H1 (cell line): ENCODE results near the gene ADK. TPM values are rescaled to one million over a fixed set of nuclear protein-coding genes. Genes with fewer than 3 reads are reported as not detected.
A peak's percentile ranks its signal among the peaks of the same experiment; 100 is the strongest.

Experiments used
- CTCF ChIA-PET: fragments of 300-600 bp; sonication (Branson Sonifier 250); formaldehyde crosslinking; loops from one replicate; lab custom pipeline; 2021; ENCODE audit not compliant: partially characterized antibody; lab: Charles Lee
- POLR2A ChIA-PET: fragments of 300-600 bp; sonication (Branson Sonifier 250); formaldehyde crosslinking; loops from one replicate; lab custom pipeline; 2021; ENCODE audit warnings: inconsistent platforms; ENCODE audit not compliant: partially characterized antibody; lab: Charles Lee
- DNase-seq, 2 experiments: peaks; one replicate each; pipeline versions ENCODE4 v3.0.0 to v3.0.0-alpha.2; 2010 to 2022; ENCODE audit warnings: low spot score in 2 of 2, low read depth in 1 of 2, mixed read lengths in 1 of 2
- FAIRE-seq: peaks from 2 replicates; lab custom pipeline; 2011; peaks lifted over from hg19 to GRCh38; lab: Jason Lieb, UNC
- H2AFZ ChIP-seq: 2 replicates; pipeline ENCODE4 v1.8.1; 2012; ENCODE audit warnings: low read length, inconsistent platforms
- H2AK5ac ChIP-seq: 2 replicates; pipeline ENCODE4 v1.6.1; 2013; ENCODE audit warnings: low read depth, low read length
- H2BK120ac ChIP-seq: replicated peaks from 2 replicates; pipeline ENCODE3; 2013; ENCODE audit warnings: low read depth, low read length, inconsistent platforms
- H2BK12ac ChIP-seq: 2 replicates; pipeline ENCODE4 v1.6.1; 2013; ENCODE audit warnings: low read depth, low read length
- H2BK15ac ChIP-seq: 2 replicates; pipeline ENCODE4 v1.6.1; 2013; ENCODE audit warnings: low read length
- H2BK20ac ChIP-seq: 2 replicates; pipeline ENCODE4 v1.6.1; 2013; ENCODE audit warnings: low read length
- H2BK5ac ChIP-seq: 2 replicates; pipeline ENCODE4 v1.6.1; 2013; ENCODE audit warnings: low read depth, low read length
- H3K14ac ChIP-seq: 2 replicates; pipeline ENCODE4 v1.6.1; 2013; ENCODE audit warnings: inconsistent platforms; ENCODE audit not compliant: insufficient read length
- H3K18ac ChIP-seq: 2 replicates; pipeline ENCODE4 v1.6.1; 2013; ENCODE audit warnings: low read length; ENCODE audit errors: extremely low read depth
- H3K23ac ChIP-seq: 2 replicates; pipeline ENCODE4 v1.6.1; 2013; ENCODE audit warnings: inconsistent platforms; ENCODE audit not compliant: insufficient read length
- H3K23me2 ChIP-seq: 2 replicates; pipeline ENCODE4 v1.6.1; 2013; ENCODE audit warnings: low read depth, low read length
- H3K27ac ChIP-seq: 2 replicates; pipeline ENCODE4 v1.6.1; 2011; ENCODE audit warnings: low read depth, low read length, inconsistent platforms
- H3K27me3 ChIP-seq, 4 experiments: replicated peaks in 1 of 4; 1 replicate in 1 of 4; 2 replicates in 3 of 4; pipeline versions ENCODE4 v1.6.1 to v1.8.1; 2011 to 2013; ENCODE audit warnings: low read length in 3 of 4, mild to moderate bottlenecking in 3 of 4, inconsistent platforms in 2 of 4, mixed read lengths in 2 of 4, moderate library complexity in 1 of 4; ENCODE audit not compliant: control insufficient read depth in 3 of 4, insufficient read depth in 3 of 4; ENCODE audit errors: extremely low read depth in 1 of 4
- H3K36me3 ChIP-seq, 4 experiments: 2 replicates each; pipeline versions ENCODE4 v1.6.1 to v1.8.1; 2011 to 2013; ENCODE audit warnings: mild to moderate bottlenecking in 4 of 4, low read length in 3 of 4, moderate library complexity in 2 of 4, control low read depth in 1 of 4, inconsistent platforms in 1 of 4; ENCODE audit not compliant: insufficient read depth in 4 of 4, control insufficient read depth in 2 of 4
- H3K4ac ChIP-seq: replicated peaks from 2 replicates; pipeline ENCODE3; 2013; ENCODE audit warnings: low read length, low read depth, mixed read lengths, inconsistent platforms; ENCODE audit not compliant: insufficient read length
- H3K4me1 ChIP-seq, 4 experiments: replicated peaks in 1 of 4; 1 replicate in 1 of 4; 2 replicates in 3 of 4; pipeline versions ENCODE4 v1.6.1 to v1.8.1; 2011 to 2013; ENCODE audit warnings: low read length in 3 of 4, inconsistent platforms in 2 of 4, mixed read lengths in 1 of 4; ENCODE audit not compliant: insufficient read depth in 4 of 4, control insufficient read depth in 3 of 4
- H3K4me2 ChIP-seq, 2 experiments: 2 replicates each; pipeline versions ENCODE4 v1.6.1 to v1.8.1; 2011 to 2013; ENCODE audit warnings: low read depth in 2 of 2, low read length in 2 of 2, control low read depth in 1 of 2, inconsistent platforms in 1 of 2, mild to moderate bottlenecking in 1 of 2; ENCODE audit not compliant: insufficient read depth in 1 of 2
- H3K4me3 ChIP-seq, 4 experiments: fragments of 200-600, 300-600 bp in 1 of 4; sonication (generic), shearing (Covaris generic), sonication (Bioruptor Twin) in 1 of 4; 2 replicates each; pipeline versions ENCODE4 v1.5.1 to v1.8.1; 2011 to 2016; ENCODE audit warnings: low read length in 4 of 4, low read depth in 3 of 4, control low read depth in 2 of 4, inconsistent platforms in 2 of 4, mild to moderate bottlenecking in 2 of 4, mixed read lengths in 1 of 4, moderate library complexity in 1 of 4; ENCODE audit not compliant: insufficient read depth in 2 of 4; ENCODE audit errors: extremely low read depth in 1 of 4
- H3K56ac ChIP-seq: replicated peaks from 2 replicates; pipeline ENCODE3; 2013; ENCODE audit warnings: low read depth, mild to moderate bottlenecking, mixed read lengths, low read length, inconsistent platforms; ENCODE audit not compliant: insufficient read length
- H3K79me1 ChIP-seq: 2 replicates; pipeline ENCODE4 v1.6.1; 2013; ENCODE audit warnings: low read depth, low read length, control low read depth
- H3K79me2 ChIP-seq, 2 experiments: 2 replicates each; pipeline versions ENCODE4 v1.6.1 to v1.8.1; 2012 to 2013; ENCODE audit warnings: low read length in 2 of 2, mild to moderate bottlenecking in 2 of 2, inconsistent platforms in 1 of 2; ENCODE audit not compliant: insufficient read depth in 2 of 2, control insufficient read depth in 1 of 2
- H3K9ac ChIP-seq, 4 experiments: replicated peaks in 1 of 4; 1 replicate in 1 of 4; 2 replicates in 3 of 4; pipeline versions ENCODE4 v1.6.1 to v1.8.1; 2011 to 2013; ENCODE audit warnings: low read depth in 3 of 4, low read length in 3 of 4, control low read depth in 2 of 4, mild to moderate bottlenecking in 2 of 4, moderate library complexity in 2 of 4, inconsistent platforms in 1 of 4; ENCODE audit errors: extremely low read depth in 1 of 4
- H3K9me3 ChIP-seq, 2 experiments: 2 replicates each; pipeline versions ENCODE4 v1.6.1 to v1.8.1; 2012 to 2013; ENCODE audit warnings: mild to moderate bottlenecking in 2 of 2, moderate library complexity in 2 of 2, control low read depth in 1 of 2, inconsistent platforms in 1 of 2, low read depth in 1 of 2, low read length in 1 of 2, mixed read lengths in 1 of 2; ENCODE audit not compliant: insufficient read depth in 2 of 2
- H4K20me1 ChIP-seq, 2 experiments: replicated peaks in 1 of 2; 2 replicates each; pipeline versions ENCODE3 to v1.8.1; 2011 to 2013; ENCODE audit warnings: inconsistent platforms in 2 of 2, low read length in 2 of 2, mild to moderate bottlenecking in 1 of 2; ENCODE audit not compliant: insufficient read depth in 2 of 2, control insufficient read depth in 1 of 2
- H4K5ac ChIP-seq: 2 replicates; pipeline ENCODE4 v1.6.1; 2013; ENCODE audit warnings: low read length, low read depth, mixed read lengths, inconsistent platforms; ENCODE audit not compliant: insufficient read length
- H4K8ac ChIP-seq: 2 replicates; pipeline ENCODE4 v1.8.0; 2013; ENCODE audit warnings: mild to moderate bottlenecking, moderate library complexity, low read length, inconsistent platforms; ENCODE audit not compliant: insufficient read depth; ENCODE audit errors: extremely low read depth
- H4K91ac ChIP-seq: replicated peaks from 2 replicates; pipeline ENCODE3; 2013; ENCODE audit warnings: low read length, mixed read lengths, inconsistent platforms; ENCODE audit not compliant: insufficient read length
- CREB1 ChIP-seq: IDR thresholded peaks from 2 replicates; pipeline ENCODE4 v1.6.1; 2012; ENCODE audit warnings: inconsistent platforms
- E2F6 ChIP-seq: IDR thresholded peaks from 2 replicates; pipeline ENCODE4 v1.6.1; 2012; ENCODE audit warnings: inconsistent platforms
- KDM1A ChIP-seq: fragments of 200-600, 300-600 bp; sonication (generic); IDR thresholded peaks from 2 replicates; pipeline ENCODE4 v1.7.1; 2016; ENCODE audit warnings: mild to moderate bottlenecking, low read length, borderline replicate concordance
- MAFK ChIP-seq: IDR thresholded peaks from 2 replicates; pipeline ENCODE4 v1.6.1; 2012; ENCODE audit warnings: low read depth, mild to moderate bottlenecking, improper control_type of control experiment, low read length
- POLR2AphosphoS5 ChIP-seq: IDR thresholded peaks from 2 replicates; pipeline ENCODE4 v1.6.1; 2011; ENCODE audit warnings: low read depth, low read length
- SIX5 ChIP-seq: IDR thresholded peaks from 2 replicates; pipeline ENCODE4 v1.6.1; 2011; ENCODE audit warnings: mild to moderate bottlenecking, low read depth, low read length
- SP4 ChIP-seq: IDR thresholded peaks from 2 replicates; pipeline ENCODE4 v1.6.1; 2012; ENCODE audit warnings: low read length, inconsistent platforms
- TAF1 ChIP-seq: IDR thresholded peaks from 2 replicates; pipeline ENCODE4 v1.6.1; 2011; ENCODE audit warnings: mild to moderate bottlenecking, low read depth, low read length
- ZNF274 ChIP-seq: IDR thresholded peaks from 2 replicates; pipeline ENCODE4 v1.7.0; 2012; ENCODE audit warnings: low read length, borderline replicate concordance; ENCODE audit errors: extremely low read depth
- WGBS, 2 experiments: shearing (Covaris generic) in 1 of 2; methylation state at CpG; one replicate each; pipeline versions ENCODE4 v1.1.6 to v1.1.7; 2013 to 2015; ENCODE audit warnings: low lambda C conversion rate in 2 of 2, mixed read lengths in 2 of 2, inconsistent platforms in 1 of 2, low coverage in 1 of 2, missing lambda C conversion rate in 1 of 2; ENCODE audit not compliant: insufficient replicate concordance in 2 of 2, insufficient coverage in 1 of 2, insufficient read length in 1 of 2; ENCODE audit errors: extremely low coverage in 1 of 2, missing lambda C conversion rate in 1 of 2; 5-methylcytosine and 5-hydroxymethylcytosine counted together
- polyA plus RNA-seq, 7 experiments: library from polyadenylated mRNA; depleted of rRNA in 3 of 7; stranded (reverse) in 5 of 7; unstranded in 2 of 7; fragments of >200 nt in 5 of 7; fragments of 200-250 nt in 2 of 7; gene quantifications; 1 replicate in 5 of 7; 2 replicates in 1 of 7; 4 replicates in 1 of 7; pipeline versions ENCODE4 v1.2.1 to v1.2.3, GENCODE V29; 2011 to 2013; ENCODE audit warnings: missing spikeins in 2 of 7, mixed read lengths in 2 of 7
- total RNA-seq: library from RNA; stranded (reverse); fragmentation: NEBNext Ultra II Directional; extraction: Animal tissue kit (Norgen Biotek cat#: 25700); gene quantifications from 2 replicates; pipeline ENCODE4 v1.2.1, GENCODE V29; 2021

ADK gene
- total and polyA plus RNA-seq, 2 of the 8 experiments (the other 6 are each of a cell fraction or from before 2014, with no cell fraction given): 12.3 to 42.4 TPM

- Histone ChIP-seq H3K4ac (no peak overlapping the region), H3K27me3 (no peaks in the 10 kb centered on the region), H3K18ac (no peak overlapping the region), H3K79me2 (peaks cover 0 to 7% of the 10 kb centered on the region in 2 experiments; a peak in 2 of 4 replicates), H3K36me3 (peaks cover 0 to 29% (median 12%) of the 10 kb centered on the region in 4 experiments; a peak in 7 of 8 replicates), H3K4me3 (no peak overlapping the region), H4K5ac (no peak overlapping the region), H2AFZ (no peak overlapping the region), H3K9ac (no peak overlapping the region), H2AK5ac (no peak overlapping the region), H2BK120ac (no peak overlapping the region), H2BK5ac (no peak overlapping the region), H3K4me1 (no peaks in the 10 kb centered on the region), H2BK20ac (no peak overlapping the region), H4K20me1 (peaks cover 1 to 2% of the 10 kb centered on the region in 2 experiments), H3K4me2 (no peak overlapping the region), H3K56ac (no peak overlapping the region), H3K14ac (no peak overlapping the region), H3K23ac (no peak overlapping the region), H2BK12ac (no peak overlapping the region), H2BK15ac (no peak overlapping the region), H3K23me2 (no peaks in the 10 kb centered on the region), H3K27ac (no peak overlapping the region), H4K8ac (peak overlapping the region; percentile 51; the same call in 1 of the 2 replicates), H4K91ac (no peak overlapping the region), H3K9me3 (no peaks in the 10 kb centered on the region), H3K79me1 (peaks cover 2% of the 10 kb centered on the region; the same call in 1 of the 2 replicates)
- no peak for FAIRE-seq
- no peak for DNase-seq
- CTCF ChIA-PET: interaction anchor here (2.0 to 2.4 kb wide), 2 partner anchors 8 to 73 kb away, joined by 6 to 11 read pairs; no protein-coding TSS in a partner anchor
- POLR2A ChIA-PET: interaction anchor here (0.6 to 2.3 kb wide), 3 partner anchors 10 to 38 kb away, joined by 3 to 11 read pairs (median 3); partner anchors contain the start of genes ADK and AP3M1
- 90% methylated on average over 15 of the region's 18 CpGs; no CpG with 5 or more reads in 1 of the 2 experiments for WGBS, 2 experiments
- TF ChIP-seq ZNF274 (no peak), MAFK (no peak), TAF1 (no peak), POLR2AphosphoS5 (no peak), CREB1 (no peak), SP4 (no peak), E2F6 (no peak), KDM1A (no peak), SIX5 (no peak)
These were observed 11.0 kb upstream of the ADK start for GRCh38 chr10:74139981-74140380.
